ENCODE data around the gene ANKRD20A1. TPM values are rescaled to one million over a fixed set of nuclear protein-coding genes. Genes with fewer than 3 reads are reported as not detected.
A peak's percentile ranks its signal among the peaks of the same experiment; 100 is the strongest.
"Not testable (repeated sequence)": the region's sequence is repeated elsewhere in the genome, so short reads cannot be mapped to it uniquely, and the experiment has no call there.

The ANKRD20A1 gene
- total RNA-seq = 1.5 TPM
- long read RNA-seq = 0 reads

- H3K9me3 ChIP-seq; H3K4me3 ChIP-seq; intact Hi-C loops (cut with DNase I); H3K4me1 ChIP-seq; H3K36me3 ChIP-seq; H3K27ac ChIP-seq; H3K27me3 ChIP-seq: not testable (repeated sequence)
- ATAC-seq (peak; percentile 73), DNase-seq (peak; percentile 74)
These were observed at the start of gene ANKRD20A1 for GRCh38 chr9:67858871-67859270. Gene ANKRD20A1 (plus strand): TSS chr9:67858931. CDS start chr9:67859427, 496 bp downstream.

DNA sequence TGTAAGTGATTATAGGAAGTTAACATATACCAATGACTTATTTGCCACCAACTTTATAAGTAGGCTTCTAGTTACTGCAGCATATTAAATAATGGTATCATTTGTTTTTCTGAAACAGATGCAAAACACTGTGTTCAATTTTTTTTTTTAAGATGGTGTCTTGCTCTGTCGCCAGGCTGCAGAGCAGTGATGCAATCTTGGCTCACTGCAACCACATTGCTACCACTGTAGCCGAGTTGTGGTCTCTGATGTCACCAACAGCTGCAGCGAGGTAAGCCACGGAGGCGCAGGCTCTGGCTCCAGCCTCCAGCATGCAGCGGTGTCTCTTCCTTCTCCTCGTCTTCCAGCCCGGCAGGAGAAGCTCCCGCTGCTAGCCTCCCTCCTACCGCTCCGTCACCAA is 26.6 kb upstream of the ANKRD20A1 start:
- DNase-seq; intact Hi-C loops (cut with DNase I); H3K27ac ChIP-seq; H3K4me3 ChIP-seq; H3K4me1 ChIP-seq; H3K36me3 ChIP-seq; H3K9me3 ChIP-seq; ATAC-seq; H3K27me3 ChIP-seq: not testable (repeated sequence)

All from upper lobe of right lung (tissue), 1 donor.